ENCODE measurements around the gene DPP10. TPM values are rescaled to one million over a fixed set of nuclear protein-coding genes. Genes with fewer than 3 reads are reported as not detected.

The DPP10 gene
- total and polyA plus RNA-seq, 8 donors = 1.1 to 8.2 (median 5.8) TPM

- no peaks in the 10 kb centered on the region for H3K36me3 ChIP-seq
- no peak for FAIRE-seq
- intact Hi-C loops (cut with DNase I) = no loop called here
- DNase-seq = no peak
- 60 to 67% methylated on average over 5 of the region's 5 CpGs for WGBS, 2 donors
- TF ChIP-seq CTCF (IDR thresholded peaks at IDR 0.05) = no peak
- ATAC-seq = no peak
- no peaks in the 10 kb centered on the region for H3K9me3 ChIP-seq
- no peaks in the 10 kb centered on the region for H3K27me3 ChIP-seq
- no peak overlapping the region for H3K27ac ChIP-seq
- H3K4me1 ChIP-seq = no peaks in the 10 kb centered on the region
- no peak overlapping the region for H3K4me3 ChIP-seq
Measured at GRCh38 chr2:114700440-114700839, 258.0 kb downstream of the DPP10 start.

- DNase-seq (no peak), FAIRE-seq (no peak), ATAC-seq (no peak)
- Histone ChIP-seq H3K4me3 (no peak overlapping the region), H3K27ac (no peak overlapping the region), H3K4me1 (no peaks in the 10 kb centered on the region), H3K9me3 (no peaks in the 10 kb centered on the region), H3K27me3 (no peaks in the 10 kb centered on the region), H3K36me3 (no peaks in the 10 kb centered on the region)
- no peak for TF ChIP-seq CTCF (IDR thresholded peaks at IDR 0.05)
- WGBS, 2 donors = 71 to 72% methylated on average over 4 of the region's 4 CpGs
- intact Hi-C loops (cut with DNase I) = no loop called here
Measured at GRCh38 chr2:114709936-114710850, 267.8 kb downstream of the DPP10 start.

- Histone ChIP-seq H3K27me3 (no peaks in the 10 kb centered on the region), H3K9me3 (no peaks in the 10 kb centered on the region), H3K4me3 (no peak overlapping the region), H3K27ac (no peak overlapping the region), H3K36me3 (no peaks in the 10 kb centered on the region), H3K4me1 (no peaks in the 10 kb centered on the region)
- DNase-seq (no peak), FAIRE-seq (no peak), ATAC-seq (no peak)
- TF ChIP-seq CTCF (IDR thresholded peaks at IDR 0.05) = no peak
- 19 to 29% methylated on average over 1 of the region's 1 CpG for WGBS, 2 donors
- intact Hi-C loops (cut with DNase I) = no loop called here
Measured at GRCh38 chr2:114714313-114714712, 271.9 kb downstream of the DPP10 start.

GRCh38 chr2:114717049-114717448 is 274.6 kb downstream of the DPP10 start:
- TF ChIP-seq CTCF (IDR thresholded peaks at IDR 0.05) = no peak
- intact Hi-C loops (cut with DNase I) = no loop called here
- Histone ChIP-seq H3K9me3 (no peaks in the 10 kb centered on the region), H3K27ac (no peak overlapping the region), H3K4me3 (no peak overlapping the region), H3K27me3 (no peaks in the 10 kb centered on the region), H3K4me1 (no peaks in the 10 kb centered on the region), H3K36me3 (no peaks in the 10 kb centered on the region)
- FAIRE-seq = no peak
- 52 to 53% methylated on average over 4 of the region's 4 CpGs for WGBS, 2 donors
- no peak for ATAC-seq
- no peak for DNase-seq

GRCh38 chr2:114724454-114724853 is 282.0 kb downstream of the DPP10 start:
- intact Hi-C loops (cut with DNase I) = no loop called here
- FAIRE-seq (no peak), DNase-seq (no peak), ATAC-seq (no peak)
- Histone ChIP-seq H3K36me3 (no peaks in the 10 kb centered on the region), H3K4me3 (no peak overlapping the region), H3K9me3 (no peaks in the 10 kb centered on the region), H3K27me3 (no peaks in the 10 kb centered on the region), H3K4me1 (no peaks in the 10 kb centered on the region), H3K27ac (no peak overlapping the region)
- WGBS, 2 donors = 31 to 52% methylated on average over 1 of the region's 1 CpG
- TF ChIP-seq CTCF (IDR thresholded peaks at IDR 0.05) = no peak
